ENCODE data around the gene SPATA24. TPM values are rescaled to one million over a fixed set of nuclear protein-coding genes. Genes with fewer than 3 reads are reported as not detected.
"Not testable (repeated sequence)": the region's sequence is repeated elsewhere in the genome, so short reads cannot be mapped to it uniquely, and the experiment has no call there.

SPATA24 gene
- 6.7 TPM for polyA plus RNA-seq (2013, experiment 1 of 2)
- polyA plus RNA-seq (2013, experiment 2 of 2) = 6.7 TPM

GRCh38 chr5:139403787-139404483, at the start of gene SPATA24:
TSS of gene SPATA24 (minus strand) at chr5:139404089. CDS start at chr5:139404060, 29 bp downstream.
- Histone ChIP-seq H3K27ac (ENCODE audit: low read depth, low read length, severe bottlenecking) (peak within 1 kb of the TSS; percentile 98), H3K4me1 (ENCODE audit: control insufficient read depth, insufficient read depth, low read length, poor library complexity, severe bottlenecking) (peaks cover 6% of the 10 kb centered on the region), H3K9me3 (ENCODE audit: control insufficient read depth, low read length) (no peaks in the 10 kb centered on the region), H3K36me3 (ENCODE audit: control insufficient read depth, insufficient read depth, low read length) (peaks cover 15% of the 10 kb centered on the region), H3K4me3 (ENCODE audit: extremely low read depth, insufficient read depth, low read length, poor library complexity, severe bottlenecking) (peak within 1 kb of the TSS; percentile 52)
- 1 to 2% methylated on average over 38 to 40 of the region's 41 CpGs for WGBS, 2 experiments (ENCODE audit: insufficient coverage in 2 of 2)

GRCh38 chr5:139451878-139452660, 48.2 kb upstream of the SPATA24 start:
- H3K4me1 ChIP-seq (ENCODE audit: control insufficient read depth, insufficient read depth, low read length, poor library complexity, severe bottlenecking) = no peaks in the 10 kb centered on the region
- H3K36me3 ChIP-seq (ENCODE audit: control insufficient read depth, insufficient read depth, low read length) = peaks cover 11% of the 10 kb centered on the region
- WGBS, 2 experiments (ENCODE audit: insufficient coverage in 2 of 2) = 50 to 77% methylated on average over 1 to 3 of the region's 3 CpGs
- no peak overlapping the region for H3K27ac ChIP-seq (ENCODE audit: low read depth, low read length, severe bottlenecking)
- no peak overlapping the region for H3K4me3 ChIP-seq (ENCODE audit: extremely low read depth, insufficient read depth, low read length, poor library complexity, severe bottlenecking)
- no peaks in the 10 kb centered on the region for H3K9me3 ChIP-seq (ENCODE audit: control insufficient read depth, low read length)

GRCh38 chr5:139451176-139451575, 47.3 kb upstream of the SPATA24 start:
- no peak overlapping the region for H3K4me3 ChIP-seq (ENCODE audit: extremely low read depth, insufficient read depth, low read length, poor library complexity, severe bottlenecking)
- H3K36me3 ChIP-seq (ENCODE audit: control insufficient read depth, insufficient read depth, low read length) = peaks cover 11% of the 10 kb centered on the region
- WGBS, 2 experiments (ENCODE audit: insufficient coverage in 2 of 2) = 94 to 100% methylated on average over 2 of the region's 2 CpGs
- no peaks in the 10 kb centered on the region for H3K9me3 ChIP-seq (ENCODE audit: control insufficient read depth, low read length)
- H3K4me1 ChIP-seq (ENCODE audit: control insufficient read depth, insufficient read depth, low read length, poor library complexity, severe bottlenecking) = no peaks in the 10 kb centered on the region
- no peak overlapping the region for H3K27ac ChIP-seq (ENCODE audit: low read depth, low read length, severe bottlenecking)

- H3K4me1 ChIP-seq (ENCODE audit: control insufficient read depth, insufficient read depth, low read length, poor library complexity, severe bottlenecking) = peaks cover 17% of the 10 kb centered on the region
- no peak overlapping the region for H3K4me3 ChIP-seq (ENCODE audit: extremely low read depth, insufficient read depth, low read length, poor library complexity, severe bottlenecking)
- no peak overlapping the region for H3K27ac ChIP-seq (ENCODE audit: low read depth, low read length, severe bottlenecking)
- no peaks in the 10 kb centered on the region for H3K9me3 ChIP-seq (ENCODE audit: control insufficient read depth, low read length)
- WGBS, 2 experiments (ENCODE audit: insufficient coverage in 2 of 2) = 100% methylated on average over 1 to 2 of the region's 5 CpGs
- H3K36me3 ChIP-seq (ENCODE audit: control insufficient read depth, insufficient read depth, low read length) = peaks cover 11% of the 10 kb centered on the region
Measured at GRCh38 chr5:139446956-139447779, 43.3 kb upstream of the SPATA24 start.

GRCh38 chr5:139445325-139446170, 41.7 kb upstream of the SPATA24 start:
- WGBS, 2 experiments (ENCODE audit: insufficient coverage in 2 of 2) = 74 to 77% methylated on average over 6 to 7 of the region's 7 CpGs
- peaks cover 17% of the 10 kb centered on the region for H3K4me1 ChIP-seq (ENCODE audit: control insufficient read depth, insufficient read depth, low read length, poor library complexity, severe bottlenecking)
- H3K4me3 ChIP-seq (ENCODE audit: extremely low read depth, insufficient read depth, low read length, poor library complexity, severe bottlenecking) = no peak overlapping the region
- H3K36me3 ChIP-seq (ENCODE audit: control insufficient read depth, insufficient read depth, low read length) = peaks cover 4% of the 10 kb centered on the region
- H3K9me3 ChIP-seq (ENCODE audit: control insufficient read depth, low read length) = no peaks in the 10 kb centered on the region
- H3K27ac ChIP-seq (ENCODE audit: low read depth, low read length, severe bottlenecking) = peak overlapping the region; percentile 29

GRCh38 chr5:139443831-139444453, 40.1 kb upstream of the SPATA24 start:
- 67 to 100% methylated on average over 1 of the region's 4 CpGs for WGBS, 2 experiments (ENCODE audit: insufficient coverage in 2 of 2)
- H3K4me3 ChIP-seq (ENCODE audit: extremely low read depth, insufficient read depth, low read length, poor library complexity, severe bottlenecking) = no peak overlapping the region
- H3K27ac ChIP-seq (ENCODE audit: low read depth, low read length, severe bottlenecking) = no peak overlapping the region
- peaks cover 4% of the 10 kb centered on the region for H3K36me3 ChIP-seq (ENCODE audit: control insufficient read depth, insufficient read depth, low read length)
- peaks cover 21% of the 10 kb centered on the region for H3K4me1 ChIP-seq (ENCODE audit: control insufficient read depth, insufficient read depth, low read length, poor library complexity, severe bottlenecking)
- no peaks in the 10 kb centered on the region for H3K9me3 ChIP-seq (ENCODE audit: control insufficient read depth, low read length)

- Histone ChIP-seq H3K36me3 (ENCODE audit: control insufficient read depth, insufficient read depth, low read length) (peaks cover 22% of the 10 kb centered on the region), H3K4me1 (ENCODE audit: control insufficient read depth, insufficient read depth, low read length, poor library complexity, severe bottlenecking) (peaks cover 21% of the 10 kb centered on the region)
- H3K9me3 ChIP-seq (ENCODE audit: control insufficient read depth, low read length); H3K4me3 ChIP-seq (ENCODE audit: extremely low read depth, insufficient read depth, low read length, poor library complexity, severe bottlenecking); H3K27ac ChIP-seq (ENCODE audit: low read depth, low read length, severe bottlenecking): not testable (repeated sequence)
- WGBS, 2 experiments (ENCODE audit: insufficient coverage in 2 of 2) = 94 to 95% methylated on average over 15 to 17 of the region's 17 CpGs
Measured at GRCh38 chr5:139440416-139440815, 36.5 kb upstream of the SPATA24 start.

- Histone ChIP-seq H3K36me3 (ENCODE audit: control insufficient read depth, insufficient read depth, low read length) (peaks cover 31% of the 10 kb centered on the region), H3K9me3 (ENCODE audit: control insufficient read depth, low read length) (no peaks in the 10 kb centered on the region), H3K27ac (ENCODE audit: low read depth, low read length, severe bottlenecking) (peak within 1 kb of the TSS; percentile 93), H3K4me1 (ENCODE audit: control insufficient read depth, insufficient read depth, low read length, poor library complexity, severe bottlenecking) (peaks cover 16% of the 10 kb centered on the region), H3K4me3 (ENCODE audit: extremely low read depth, insufficient read depth, low read length, poor library complexity, severe bottlenecking) (peak within 1 kb of the TSS; percentile 71)
- 4 to 5% methylated on average over 35 to 45 of the region's 49 CpGs for WGBS, 2 experiments (ENCODE audit: insufficient coverage in 2 of 2)
Measured at GRCh38 chr5:139439013-139439903, 35.4 kb upstream of the SPATA24 start, which contains the start of gene DNAJC18. TSS of gene DNAJC18 (minus strand) at chr5:139439525. CDS start at chr5:139439445, 80 bp downstream.

GRCh38 chr5:139438707-139439012, 34.8 kb upstream of the SPATA24 start:
- Histone ChIP-seq H3K27ac (ENCODE audit: low read depth, low read length, severe bottlenecking) (no peak overlapping the region), H3K36me3 (ENCODE audit: control insufficient read depth, insufficient read depth, low read length) (peaks cover 37% of the 10 kb centered on the region), H3K4me1 (ENCODE audit: control insufficient read depth, insufficient read depth, low read length, poor library complexity, severe bottlenecking) (peaks cover 10% of the 10 kb centered on the region), H3K9me3 (ENCODE audit: control insufficient read depth, low read length) (no peaks in the 10 kb centered on the region), H3K4me3 (ENCODE audit: extremely low read depth, insufficient read depth, low read length, poor library complexity, severe bottlenecking) (peak overlapping the region; percentile 71)
- 49 to 56% methylated on average over 8 of the region's 8 CpGs for WGBS, 2 experiments (ENCODE audit: insufficient coverage in 2 of 2)

Measured in mesodermal cell (in vitro differentiated cells).